Right lobe of liver (tissue), 6 donors: ENCODE measurements around the gene ZNF41. TPM values are rescaled to one million over a fixed set of nuclear protein-coding genes. Genes with fewer than 3 reads are reported as not detected.

Experiments used
- ATAC-seq, 4 donors: fragments of 200-7000 bp; cut with Tn5 transposase; one replicate each; pipeline ENCODE4 v1.9.1; 2020; ENCODE audit warnings: mild to moderate bottlenecking in 4 of 4, moderate library complexity in 4 of 4
- DNase-seq, 3 donors: peaks; one replicate each; pipeline ENCODE4 v3.0.0-alpha.2; 2020
- H3K27ac ChIP-seq, 3 donors: fragments of 200-600 bp; one replicate each; pipeline ENCODE4 v1.8.0; 2022
- H3K27me3 ChIP-seq, 2 donors: fragments of 200-600 bp; one replicate each; pipeline ENCODE4 v1.8.0; 2022
- H3K36me3 ChIP-seq, 4 donors: fragments of 200-600 bp; sonication (generic) in 1 of 4; one replicate each; pipeline versions ENCODE4 v1.5.1 to v1.8.0; 2017 to 2022; ENCODE audit warnings: control low read depth in 1 of 4
- H3K4me1 ChIP-seq, 4 donors: fragments of 200-600 bp; sonication (generic) in 1 of 4; one replicate each; pipeline versions ENCODE4 v1.5.1 to v1.8.0; 2017 to 2022; ENCODE audit warnings: control low read depth in 1 of 4
- H3K4me3 ChIP-seq, 3 donors: fragments of 200-600 bp; one replicate each; pipeline ENCODE4 v1.8.0; 2022
- H3K9me3 ChIP-seq, 4 donors: fragments of 200-600 bp; sonication (generic) in 1 of 4; one replicate each; pipeline versions ENCODE4 v1.5.1 to v1.8.0; 2017 to 2022; ENCODE audit warnings: control low read depth in 1 of 4
- POLR2A ChIP-seq: fragments of 450-650 bp; IDR thresholded peaks from one replicate; pipeline ENCODE4 v1.6.1; 2017; ENCODE audit warnings: antibody characterized with exemption, mild to moderate bottlenecking
- WGBS: methylation state at CpG from one replicate; pipeline ENCODE4 v1.1.6; 2018; ENCODE audit warnings: low coverage, low lambda C conversion rate; ENCODE audit not compliant: insufficient coverage; ENCODE audit errors: missing lambda C conversion rate; 5-methylcytosine and 5-hydroxymethylcytosine counted together
- intact Hi-C, 2 donors: fragments of 100-400 bp; cut with DNase I; formaldehyde crosslinking; loops; one replicate each; pipeline versions ENCODE4 v1.11.2 to v1.14.1; 2022
- total RNA-seq, 6 experiments: library from RNA; depleted of rRNA in 2 of 6; stranded (reverse); fragments of >200 nt in 2 of 6; fragmentation: NEBNext Ultra II Directional in 3 of 6; extraction: Animal tissue kit (Norgen Biotek cat#: 25700) in 3 of 6; gene quantifications; one replicate each; pipeline versions ENCODE4 v1.1.0 to v1.2.4, GENCODE V29; 2016 to 2023
- TF ChIP-seq, protein P1 (sequence below), 4 donors: fragments of 200-600 bp in 3 of 4; fragments of 450-650 bp in 1 of 4; IDR thresholded peaks; one replicate each; pipeline versions ENCODE4 v1.5.1 to v1.8.0; 2016 to 2022; ENCODE audit warnings: antibody characterized with exemption in 4 of 4, mild to moderate bottlenecking in 2 of 4
- donor health status: DM: no; HTN: yes; CAD: no.
- donor health status: DM: no; HTN: no; CAD: no.
- donor health status: DM: no; HTN: no; CAD: no.
- donor health status: DM: no; HTN: yes; CAD: no.
- donor health status: DM: no; HTN: yes; CAD: no.

ZNF41 gene
- total RNA-seq, 6 experiments from 2014 or later = 2.7 to 6.1 (median 3.9) TPM

DNA sequence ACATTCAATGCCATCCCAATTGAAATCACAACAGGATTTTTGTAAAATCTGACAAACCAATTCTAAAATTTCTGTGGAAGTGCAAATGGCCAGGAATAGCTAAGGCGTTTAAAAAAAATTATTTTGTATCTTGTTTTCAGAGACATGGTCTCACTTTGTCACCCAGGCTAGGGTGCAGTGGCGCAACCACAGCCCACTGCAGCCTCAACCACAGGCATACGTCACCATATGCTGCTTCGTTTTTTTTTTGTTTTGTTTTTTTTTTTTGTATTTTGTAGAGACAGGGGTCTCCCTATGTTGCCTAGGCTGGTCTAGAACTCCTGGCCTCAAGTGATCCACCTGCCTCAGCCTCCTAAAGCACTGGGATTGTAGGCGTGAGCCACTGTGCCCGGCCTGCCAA lies 24.5 kb downstream of the ZNF41 start:
- DNase-seq = no peak
- Histone ChIP-seq H3K36me3 (peaks cover 0 to 9% (median 3%) of the 10 kb centered on the region in 4 donors), H3K4me3 (no peak overlapping the region), H3K9me3 (no peaks in the 10 kb centered on the region), H3K4me1 (no peaks in the 10 kb centered on the region), H3K27ac (no peak overlapping the region), H3K27me3 (no peaks in the 10 kb centered on the region)
- no peak for ATAC-seq
- TF ChIP-seq POLR2A = no peak
- TF ChIP-seq, protein P1, sequence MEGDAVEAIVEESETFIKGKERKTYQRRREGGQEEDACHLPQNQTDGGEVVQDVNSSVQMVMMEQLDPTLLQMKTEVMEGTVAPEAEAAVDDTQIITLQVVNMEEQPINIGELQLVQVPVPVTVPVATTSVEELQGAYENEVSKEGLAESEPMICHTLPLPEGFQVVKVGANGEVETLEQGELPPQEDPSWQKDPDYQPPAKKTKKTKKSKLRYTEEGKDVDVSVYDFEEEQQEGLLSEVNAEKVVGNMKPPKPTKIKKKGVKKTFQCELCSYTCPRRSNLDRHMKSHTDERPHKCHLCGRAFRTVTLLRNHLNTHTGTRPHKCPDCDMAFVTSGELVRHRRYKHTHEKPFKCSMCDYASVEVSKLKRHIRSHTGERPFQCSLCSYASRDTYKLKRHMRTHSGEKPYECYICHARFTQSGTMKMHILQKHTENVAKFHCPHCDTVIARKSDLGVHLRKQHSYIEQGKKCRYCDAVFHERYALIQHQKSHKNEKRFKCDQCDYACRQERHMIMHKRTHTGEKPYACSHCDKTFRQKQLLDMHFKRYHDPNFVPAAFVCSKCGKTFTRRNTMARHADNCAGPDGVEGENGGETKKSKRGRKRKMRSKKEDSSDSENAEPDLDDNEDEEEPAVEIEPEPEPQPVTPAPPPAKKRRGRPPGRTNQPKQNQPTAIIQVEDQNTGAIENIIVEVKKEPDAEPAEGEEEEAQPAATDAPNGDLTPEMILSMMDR (IDR thresholded peaks at IDR 0.05) = no peak
- intact Hi-C loops = no loop called here
- WGBS = 70% methylated on average over 6 of the region's 6 CpGs

DNA sequence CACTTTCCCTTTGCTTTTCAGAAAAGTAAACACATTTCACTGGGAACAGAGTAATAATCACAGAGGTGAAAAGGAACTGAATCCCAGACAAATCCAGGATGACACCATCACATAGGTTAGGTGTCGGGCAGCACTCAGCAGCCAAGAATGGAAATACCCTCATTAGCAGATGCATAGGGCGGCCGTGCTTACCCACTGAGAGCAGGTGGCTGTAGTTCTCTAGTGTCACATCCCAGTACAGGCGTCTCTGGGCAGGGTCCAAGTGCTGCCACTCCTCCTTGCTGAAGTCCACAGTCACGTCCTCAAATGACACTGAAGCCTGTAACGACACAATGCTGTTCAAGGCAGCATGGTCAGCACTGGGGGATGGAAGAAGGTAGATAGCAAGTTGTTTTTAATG lies 26.9 kb downstream of the ZNF41 start:
- Histone ChIP-seq H3K36me3 (peaks cover 0 to 10% (median 5%) of the 10 kb centered on the region in 4 donors), H3K9me3 (peaks cover 0 to 2% (median 0%) of the 10 kb centered on the region in 4 donors), H3K4me3 (no peak overlapping the region), H3K4me1 (no peaks in the 10 kb centered on the region), H3K27ac (no peak overlapping the region), H3K27me3 (no peaks in the 10 kb centered on the region)
- intact Hi-C loops = no loop called here
- no peak for DNase-seq
- TF ChIP-seq, protein P1 (IDR thresholded peaks at IDR 0.05) = no peak
- TF ChIP-seq POLR2A = no peak
- WGBS = 47% methylated on average over 6 of the region's 6 CpGs
- ATAC-seq = no peak

DNA sequence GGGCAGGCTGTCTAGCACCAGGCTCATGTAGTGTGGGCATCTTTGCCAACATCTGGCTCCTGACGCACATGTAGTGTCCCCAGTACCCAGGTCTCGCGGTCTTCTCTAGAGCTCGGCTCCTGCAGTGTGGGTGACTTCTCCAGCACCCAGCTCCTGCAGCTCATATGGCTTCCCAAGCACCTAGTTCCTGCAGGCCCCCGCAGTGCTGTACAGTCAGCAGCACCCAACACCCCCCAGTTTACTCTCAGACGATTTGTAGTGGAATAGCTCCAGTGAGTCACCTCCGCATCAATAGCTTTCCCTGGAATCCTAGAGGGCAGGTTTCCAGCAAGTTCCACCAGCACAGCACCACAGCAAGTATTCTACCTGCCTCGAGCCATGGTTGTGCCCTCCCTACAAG lies 30.9 kb downstream of the ZNF41 start:
- WGBS = 61% methylated on average over 5 of the region's 8 CpGs
- ATAC-seq (no peak), DNase-seq (no peak)
- TF ChIP-seq, protein P1 (IDR thresholded peaks at IDR 0.05) = no peak
- TF ChIP-seq POLR2A = no peak
- Histone ChIP-seq H3K36me3 (peaks cover 0 to 12% (median 5%) of the 10 kb centered on the region in 4 donors), H3K4me3 (no peak overlapping the region), H3K9me3 (peaks cover 0 to 27% (median 16%) of the 10 kb centered on the region in 4 donors), H3K27me3 (no peaks in the 10 kb centered on the region), H3K4me1 (no peaks in the 10 kb centered on the region), H3K27ac (no peak overlapping the region)
- intact Hi-C loops = no loop called here

DNA sequence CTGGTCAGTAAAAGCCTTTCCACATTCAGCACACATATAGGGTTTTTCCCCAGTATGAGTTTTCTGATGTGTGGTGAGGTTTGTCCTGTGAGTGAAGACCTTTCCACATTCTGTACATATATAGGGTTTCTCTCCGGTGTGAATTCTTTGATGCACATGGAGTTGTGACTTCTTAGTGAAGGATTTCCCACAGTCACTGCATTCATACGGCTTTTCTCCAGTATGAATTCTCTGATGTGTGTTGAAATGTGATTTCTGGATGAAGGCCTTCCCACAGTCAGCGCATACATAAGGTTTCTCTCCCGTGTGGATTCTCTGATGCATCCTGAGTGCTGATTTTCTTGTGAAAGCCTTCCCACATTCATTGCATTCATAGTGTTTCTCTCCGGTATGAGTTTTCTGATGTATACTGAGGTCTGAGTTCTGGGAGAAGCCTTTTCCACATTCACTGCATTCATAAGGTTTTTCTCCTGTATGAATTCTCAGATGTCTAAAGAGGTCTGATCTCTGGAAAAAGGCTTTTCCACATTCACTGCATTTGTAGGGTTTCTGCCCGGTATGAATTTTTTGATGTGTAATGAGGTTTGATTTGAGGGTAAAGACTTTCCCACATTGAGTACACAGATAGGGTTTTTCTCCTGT lies 34.7 kb downstream of the ZNF41 start:
- H3K4me1 ChIP-seq = no peaks in the 10 kb centered on the region
- TF ChIP-seq, protein P1 (IDR thresholded peaks at IDR 0.05) = no peak
- no peak for TF ChIP-seq POLR2A
- WGBS = 83% methylated on average over 4 of the region's 6 CpGs
- H3K27me3 ChIP-seq = no peaks in the 10 kb centered on the region
- peaks cover 0 to 30% (median 16%) of the 10 kb centered on the region in 4 donors for H3K9me3 ChIP-seq
- no peak overlapping the region for H3K4me3 ChIP-seq
- no peak for DNase-seq
- H3K36me3 ChIP-seq = peaks cover 0 to 5% (median 0%) of the 10 kb centered on the region in 4 donors
- no peak for ATAC-seq
- intact Hi-C loops = no loop called here
- no peak overlapping the region for H3K27ac ChIP-seq
